Thyroid gland (tissue), 4 donors: Measurements from ENCODE around the gene COQ7. TPM values are rescaled to one million over a fixed set of nuclear protein-coding genes. Genes with fewer than 3 reads are reported as not detected.

Experiments used
- DNase-seq, 2 donors: peaks; one replicate each; pipeline ENCODE4 v3.0.0-alpha.2; 2019
- H3K27ac ChIP-seq, 3 donors: fragments of 200-600 bp; sonication (generic); 1 replicate in 2 of 3; 2 replicates in 1 of 3; pipeline ENCODE4 v1.5.1; 2016 to 2019; ENCODE audit warnings: mild to moderate bottlenecking in 1 of 3, moderate library complexity in 1 of 3
- H3K27me3 ChIP-seq: fragments of 200-600 bp; sonication (generic); one replicate; pipeline ENCODE4 v1.5.1; 2019
- H3K36me3 ChIP-seq, 2 donors: fragments of 200-600 bp; sonication (generic); one replicate each; pipeline ENCODE4 v1.5.1; 2016 to 2019
- H3K4me1 ChIP-seq, 2 donors: fragments of 200-600 bp; sonication (generic); one replicate each; pipeline ENCODE4 v1.5.1; 2017 to 2019
- H3K4me3 ChIP-seq, 3 donors: fragments of 200-600 bp; sonication (generic); replicated peaks in 1 of 3; 1 replicate in 2 of 3; 2 replicates in 1 of 3; pipeline ENCODE4 v1.5.1; 2016; ENCODE audit warnings: mild to moderate bottlenecking in 1 of 3
- H3K9me3 ChIP-seq: fragments of 200-600 bp; sonication (generic); one replicate; pipeline ENCODE4 v1.5.1; 2017
- POLR2A ChIP-seq, 2 donors: fragments of 450-650 bp; IDR thresholded peaks; one replicate each; pipeline ENCODE4 v1.6.1; 2017; ENCODE audit warnings: antibody characterized with exemption in 2 of 2, mild to moderate bottlenecking in 2 of 2, moderate library complexity in 1 of 2
- WGBS, 2 donors: methylation state at CpG; one replicate each; pipeline ENCODE4 v1.1.5; 2017; 5-methylcytosine and 5-hydroxymethylcytosine counted together
- intact Hi-C: fragments of 100-400 bp; cut with DNase I; formaldehyde crosslinking; loops from one replicate; pipeline ENCODE4 v1.15.1; 2023
- total RNA-seq, 4 donors: library from RNA; depleted of rRNA; stranded (reverse); fragments of >200 nt; gene quantifications; one replicate each; pipeline ENCODE4 v1.2.3, GENCODE V29; 2016
- TF ChIP-seq, protein P1 (sequence below), 6 experiments: fragments of 200-600 bp in 3 of 6; fragments of 450-650 bp in 3 of 6; sonication (generic) in 3 of 6; IDR thresholded peaks; one replicate each; pipeline ENCODE4 v1.5.1; 2016 to 2019; ENCODE audit warnings: antibody characterized with exemption in 6 of 6, mild to moderate bottlenecking in 2 of 6, inconsistent platforms in 1 of 6, moderate library complexity in 1 of 6

COQ7 gene
- total RNA-seq, 4 donors from 2014 or later: 26.4 to 41.9 (median 38.4) TPM

DNA sequence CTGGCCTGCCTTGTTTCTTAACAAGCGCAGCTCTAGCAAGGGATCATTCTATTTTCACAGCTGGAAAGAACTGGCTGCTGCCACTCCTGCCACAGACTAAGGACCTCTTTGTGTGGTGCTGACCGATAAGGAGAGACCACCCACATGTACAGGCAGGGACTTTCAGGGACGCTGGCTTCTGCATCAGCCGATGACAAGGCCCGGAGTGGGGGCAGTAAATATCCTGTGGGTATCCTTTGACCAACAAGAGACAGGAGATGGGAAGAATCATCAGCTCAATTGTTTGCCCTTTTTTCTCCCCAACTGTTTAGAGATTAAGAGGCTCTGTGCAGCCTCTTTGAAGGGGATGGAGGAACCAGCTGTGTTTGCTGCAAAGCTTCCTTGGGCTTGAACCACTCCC is 37.2 kb downstream of the COQ7 start:
- Histone ChIP-seq H3K4me3 (no peak overlapping the region), H3K9me3 (no peaks in the 10 kb centered on the region), H3K36me3 (no peaks in the 10 kb centered on the region), H3K4me1 (no peaks in the 10 kb centered on the region), H3K27ac (no peak overlapping the region), H3K27me3 (no peaks in the 10 kb centered on the region)
- intact Hi-C loops: no loop called here
- DNase-seq: no peak
- no peak for TF ChIP-seq POLR2A (IDR thresholded peaks at IDR 0.05)
- TF ChIP-seq, protein P1, sequence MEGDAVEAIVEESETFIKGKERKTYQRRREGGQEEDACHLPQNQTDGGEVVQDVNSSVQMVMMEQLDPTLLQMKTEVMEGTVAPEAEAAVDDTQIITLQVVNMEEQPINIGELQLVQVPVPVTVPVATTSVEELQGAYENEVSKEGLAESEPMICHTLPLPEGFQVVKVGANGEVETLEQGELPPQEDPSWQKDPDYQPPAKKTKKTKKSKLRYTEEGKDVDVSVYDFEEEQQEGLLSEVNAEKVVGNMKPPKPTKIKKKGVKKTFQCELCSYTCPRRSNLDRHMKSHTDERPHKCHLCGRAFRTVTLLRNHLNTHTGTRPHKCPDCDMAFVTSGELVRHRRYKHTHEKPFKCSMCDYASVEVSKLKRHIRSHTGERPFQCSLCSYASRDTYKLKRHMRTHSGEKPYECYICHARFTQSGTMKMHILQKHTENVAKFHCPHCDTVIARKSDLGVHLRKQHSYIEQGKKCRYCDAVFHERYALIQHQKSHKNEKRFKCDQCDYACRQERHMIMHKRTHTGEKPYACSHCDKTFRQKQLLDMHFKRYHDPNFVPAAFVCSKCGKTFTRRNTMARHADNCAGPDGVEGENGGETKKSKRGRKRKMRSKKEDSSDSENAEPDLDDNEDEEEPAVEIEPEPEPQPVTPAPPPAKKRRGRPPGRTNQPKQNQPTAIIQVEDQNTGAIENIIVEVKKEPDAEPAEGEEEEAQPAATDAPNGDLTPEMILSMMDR (IDR thresholded peaks at IDR 0.05): no peak
- WGBS, 2 donors: 60 to 68% methylated on average over 4 to 5 of the region's 5 CpGs

DNA sequence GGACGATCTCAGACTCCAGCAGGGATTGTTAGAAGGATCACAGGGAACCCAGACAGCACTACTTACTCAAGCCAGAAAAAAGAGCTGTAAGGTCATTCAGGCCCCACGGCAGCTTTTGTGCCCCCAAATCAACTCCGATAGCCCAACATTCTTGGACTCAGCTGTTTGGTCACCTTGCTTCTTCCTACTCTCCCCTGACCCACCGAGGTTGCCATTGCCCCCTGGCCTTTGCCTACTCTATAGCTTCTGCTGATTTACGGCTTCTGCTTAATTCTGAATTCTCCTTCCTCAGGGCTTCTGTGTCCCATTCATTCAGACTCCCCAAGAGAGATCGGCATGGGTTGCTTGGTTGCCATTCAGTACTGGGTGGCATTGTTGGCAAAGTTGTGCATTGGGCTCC is 37.7 kb downstream of the COQ7 start:
- DNase-seq: no peak
- TF ChIP-seq, protein P1 (IDR thresholded peaks at IDR 0.05): no peak
- no peak for TF ChIP-seq POLR2A (IDR thresholded peaks at IDR 0.05)
- WGBS, 2 donors: 88% methylated on average over 6 of the region's 6 CpGs
- Histone ChIP-seq H3K4me1 (no peaks in the 10 kb centered on the region), H3K27me3 (no peaks in the 10 kb centered on the region), H3K9me3 (no peaks in the 10 kb centered on the region), H3K36me3 (no peaks in the 10 kb centered on the region), H3K27ac (no peak overlapping the region), H3K4me3 (no peak overlapping the region)
- intact Hi-C loops: no loop called here

DNA sequence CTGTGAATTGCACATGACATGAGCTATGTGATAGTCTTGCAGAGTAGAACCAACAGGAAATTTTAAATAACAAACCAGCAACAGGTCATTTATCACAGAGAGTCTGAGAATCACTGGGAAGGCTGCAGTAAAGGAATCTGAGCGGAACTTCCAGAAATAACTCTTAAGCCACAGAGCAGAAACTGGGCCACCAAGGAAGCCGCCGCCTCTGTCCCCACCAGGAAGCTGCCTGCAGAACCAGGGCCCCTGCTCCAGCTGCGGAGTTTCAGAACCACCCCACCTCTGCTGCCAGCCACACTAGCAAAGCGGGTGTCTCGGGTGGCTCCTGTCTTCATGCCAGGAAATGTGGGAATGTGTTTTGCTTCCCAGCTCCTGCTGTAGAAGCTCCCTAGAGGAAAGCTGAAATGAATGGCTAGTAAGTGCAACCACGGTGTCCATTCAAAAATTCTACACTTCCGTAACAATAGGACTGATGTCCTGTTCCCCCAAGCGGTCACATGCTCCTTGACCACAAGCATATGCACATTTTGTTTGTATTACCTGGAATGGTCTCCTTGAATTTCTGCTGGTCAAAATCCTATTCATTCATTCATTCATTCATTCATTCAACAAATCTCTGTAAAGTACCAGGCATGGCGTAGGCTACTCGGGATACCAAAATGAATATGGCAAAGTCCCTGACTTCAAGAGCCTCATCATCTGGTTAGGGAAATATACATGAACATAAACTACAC is 38.6 kb downstream of the COQ7 start:
- Histone ChIP-seq H3K27ac (no peak overlapping the region), H3K4me1 (no peaks in the 10 kb centered on the region), H3K9me3 (no peaks in the 10 kb centered on the region), H3K4me3 (no peak overlapping the region), H3K27me3 (no peaks in the 10 kb centered on the region), H3K36me3 (no peaks in the 10 kb centered on the region)
- no peak for TF ChIP-seq POLR2A (IDR thresholded peaks at IDR 0.05)
- DNase-seq: no peak
- intact Hi-C loops: no loop called here
- 59 to 72% methylated on average over 8 to 11 of the region's 11 CpGs for WGBS, 2 donors

DNA sequence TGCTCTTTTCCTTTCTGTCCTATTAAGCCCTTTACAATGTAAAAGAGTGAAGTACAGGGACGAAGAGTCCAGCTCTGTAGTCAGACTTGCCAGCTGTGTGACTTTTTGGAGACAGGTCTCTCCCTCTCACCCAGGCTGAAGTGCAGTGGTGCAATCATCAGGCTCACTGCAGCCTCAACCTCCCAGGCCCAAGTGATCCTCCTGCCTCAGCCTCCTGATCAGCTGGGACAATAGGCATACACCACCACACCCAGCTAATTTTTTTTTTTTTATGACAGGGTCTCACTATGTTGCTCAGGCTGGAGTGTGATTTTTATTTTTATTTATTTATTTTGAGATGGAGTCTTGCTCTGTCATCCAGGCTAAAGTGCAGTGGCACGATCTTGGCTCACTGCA is 39.2 kb downstream of the COQ7 start:
- DNase-seq: no peak
- H3K4me3 ChIP-seq: no peak overlapping the region
- H3K27ac ChIP-seq: no peak overlapping the region
- H3K36me3 ChIP-seq: no peaks in the 10 kb centered on the region
- no peaks in the 10 kb centered on the region for H3K9me3 ChIP-seq
- intact Hi-C loops: no loop called here
- no peaks in the 10 kb centered on the region for H3K4me1 ChIP-seq
- 74 to 92% methylated on average over 2 of the region's 2 CpGs for WGBS, 2 donors
- TF ChIP-seq, protein P1 (IDR thresholded peaks at IDR 0.05): no peak
- no peak for TF ChIP-seq POLR2A (IDR thresholded peaks at IDR 0.05)
- H3K27me3 ChIP-seq: no peaks in the 10 kb centered on the region

DNA sequence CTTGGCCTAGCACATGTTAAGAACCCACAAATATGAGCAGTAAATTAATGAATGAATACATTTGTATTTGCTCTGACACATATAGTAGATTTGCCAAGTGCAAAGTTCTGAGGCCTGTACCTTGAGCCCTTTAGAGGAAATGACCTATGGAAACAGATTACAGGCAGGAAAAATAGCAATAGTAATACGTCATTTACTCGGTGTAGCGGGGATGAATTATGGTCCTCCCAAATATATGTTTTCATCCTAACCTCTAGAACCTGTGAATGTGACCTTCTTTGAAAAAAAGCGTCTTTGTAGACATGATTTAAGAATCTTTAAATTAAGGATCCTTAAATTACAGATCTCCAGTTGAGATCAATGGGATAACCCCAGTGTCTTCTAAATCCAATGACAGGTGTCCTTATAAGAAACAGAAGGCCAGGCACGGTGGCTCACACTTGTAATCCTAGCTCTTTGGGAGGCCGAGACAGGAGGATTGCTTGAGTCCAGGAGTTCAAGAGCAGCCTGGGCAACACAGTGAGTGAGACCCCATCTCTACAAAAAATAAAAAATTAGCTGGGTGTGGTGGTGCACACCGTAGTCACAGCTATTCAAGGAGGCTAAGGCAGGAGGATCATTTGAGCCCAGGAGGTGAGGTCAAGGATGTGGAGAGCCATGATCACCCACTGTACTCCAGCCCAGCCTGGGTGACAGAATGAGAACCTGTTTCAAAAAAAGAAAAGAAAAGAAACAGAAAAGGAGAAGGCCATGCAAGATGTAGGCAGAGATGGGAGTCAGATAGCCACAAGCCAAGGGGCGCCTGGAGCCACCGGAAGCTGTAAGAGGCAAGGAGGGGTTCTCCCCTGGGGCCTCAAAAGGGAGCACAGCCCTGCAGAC is 41.2 kb downstream of the COQ7 start:
- intact Hi-C loops: no loop called here
- no peaks in the 10 kb centered on the region for H3K36me3 ChIP-seq
- no peak overlapping the region for H3K27ac ChIP-seq
- no peak for DNase-seq
- 86 to 93% methylated on average over 9 of the region's 9 CpGs for WGBS, 2 donors
- no peaks in the 10 kb centered on the region for H3K9me3 ChIP-seq
- no peaks in the 10 kb centered on the region for H3K27me3 ChIP-seq
- H3K4me3 ChIP-seq: no peak overlapping the region
- H3K4me1 ChIP-seq: peaks cover 0 to 13% of the 10 kb centered on the region in 2 donors
- TF ChIP-seq, protein P1 (IDR thresholded peaks at IDR 0.05): no peak
- no peak for TF ChIP-seq POLR2A (IDR thresholded peaks at IDR 0.05)
